ENCODE measurements around the gene TTC39A.

Gene TTC39A

GRCh38 chr1:51313268-51313852 lies 17.0 kb downstream of the TTC39A start:
- POLR2A ChIA-PET = no interaction called here
- TF ChIP-seq CTCF (IDR thresholded peaks at IDR 0.05; ENCODE audit: control extremely low read depth, extremely low read depth, low read depth, missing control alignments) = no peak
- CTCF ChIA-PET = interaction anchor here (1.2 to 5.5 kb wide), 3 partner anchors 18 to 29 kb away, joined by 3 to 47 read pairs (median 6); no protein-coding TSS in a partner anchor
- DNase-seq (ENCODE audit: extremely low spot score) = no peak

- no peak for TF ChIP-seq CTCF (IDR thresholded peaks at IDR 0.05; ENCODE audit: control extremely low read depth, extremely low read depth, low read depth, missing control alignments)
- ChIA-PET CTCF (interaction anchor here (0.9 to 5.5 kb wide), 5 partner anchors 10 to 45 kb away, joined by 3 to 47 read pairs (median 4); no protein-coding TSS in a partner anchor), POLR2A (no interaction called here)
- DNase-seq (ENCODE audit: extremely low spot score) = no peak
These were observed 17.6 kb downstream of the TTC39A start for GRCh38 chr1:51312718-51313117.

DNA sequence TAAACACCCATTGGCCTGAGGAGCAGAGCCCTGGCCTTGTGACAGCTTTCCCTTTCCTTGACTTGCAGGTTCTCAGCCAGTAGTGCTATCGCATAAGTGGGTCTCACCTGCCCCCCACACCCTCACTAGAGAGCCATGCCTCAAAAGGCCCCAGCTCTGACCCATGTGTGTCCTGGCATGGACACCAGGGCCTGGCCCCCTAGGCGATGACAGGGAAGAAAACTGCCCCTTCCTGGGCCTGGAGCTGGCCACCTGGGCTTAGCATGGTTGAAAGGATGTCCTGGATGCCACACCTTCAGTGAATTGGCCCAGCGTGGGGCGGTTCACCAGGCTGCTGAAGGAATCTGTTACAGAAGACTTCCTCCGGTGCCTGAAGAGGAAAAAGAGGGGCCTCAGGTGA lies 18.5 kb downstream of the TTC39A start:
- DNase-seq (ENCODE audit: extremely low spot score) = no peak
- CTCF ChIA-PET = interaction anchor here (0.9 to 5.5 kb wide), 4 partner anchors 10 to 44 kb away, joined by 3 to 47 read pairs (median 5); no protein-coding TSS in a partner anchor
- POLR2A ChIA-PET = no interaction called here
- TF ChIP-seq CTCF (IDR thresholded peaks at IDR 0.05; ENCODE audit: control extremely low read depth, extremely low read depth, low read depth, missing control alignments) = no peak

GRCh38 chr1:51310871-51311613 lies 19.3 kb downstream of the TTC39A start:
- no peak for TF ChIP-seq CTCF (IDR thresholded peaks at IDR 0.05; ENCODE audit: control extremely low read depth, extremely low read depth, low read depth, missing control alignments)

DNA sequence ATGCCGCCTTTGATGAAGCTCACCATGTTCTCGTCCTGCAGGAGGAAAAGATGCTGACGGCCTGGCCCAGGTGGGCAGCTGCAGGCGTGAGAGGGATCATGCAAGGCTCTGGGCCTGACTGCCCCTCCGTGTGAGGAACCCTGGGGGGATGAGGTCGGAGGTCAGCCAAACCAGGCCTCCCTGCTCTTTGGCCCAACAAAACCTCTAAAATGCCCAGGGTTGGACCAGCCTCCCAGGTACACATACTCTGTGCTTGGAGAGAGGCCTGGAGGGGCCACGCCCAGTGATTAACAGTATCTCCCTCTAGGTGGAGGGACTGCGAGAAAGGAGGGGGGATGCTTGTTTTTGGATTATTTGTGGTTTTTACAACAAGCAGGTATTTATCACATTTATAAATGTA lies 21.1 kb downstream of the TTC39A start:
- POLR2A ChIA-PET = interaction anchor here (0.5 kb wide), 1 partner anchor 1407 kb away, joined by 3 read pairs; no protein-coding TSS in a partner anchor
- CTCF ChIA-PET = interaction anchor here (0.9 to 1.9 kb wide), 5 partner anchors 9 to 120 kb away, joined by 3 to 11 read pairs (median 3); no protein-coding TSS in a partner anchor

More at GRCh38 chr1:51310871-51311613, 19.3 kb downstream of the TTC39A start:
- ChIA-PET POLR2A (no interaction called here), CTCF (interaction anchor here (1.6 to 5.5 kb wide), 2 partner anchors 15 to 43 kb away, joined by 4 to 47 read pairs; no protein-coding TSS in a partner anchor)
- no peak for DNase-seq (ENCODE audit: extremely low spot score)

More for the DNA sequence above, 21.1 kb downstream of the TTC39A start:
- TF ChIP-seq CTCF (IDR thresholded peaks at IDR 0.05; ENCODE audit: control extremely low read depth, extremely low read depth, low read depth, missing control alignments) = no peak
- DNase-seq (ENCODE audit: extremely low spot score) = no peak

Data from GM10248 (cell line).